ENCODE results near the gene SIGLEC10.
"Not testable (repeated sequence)": the region's sequence is repeated elsewhere in the genome, so short reads cannot be mapped to it uniquely, and the experiment has no call there.

The SIGLEC10 gene

GRCh38 chr19:51457351-51458013 lies 40.0 kb upstream of the SIGLEC10 start:
- Histone ChIP-seq H3K9me3 (ENCODE audit: control insufficient read depth in 2 of 2, low read length in 2 of 2) (no peaks in the 10 kb centered on the region), H3K4me1 (ENCODE audit: control insufficient read depth in 2 of 2, insufficient read depth in 2 of 2, low read length in 2 of 2) (peaks cover 0 to 1% of the 10 kb centered on the region in 2 donors), H3K27ac (ENCODE audit: low read depth in 2 of 2, low read length in 2 of 2) (peak overlapping the region; percentile 26 to 56), H3K4me3 (ENCODE audit: low read length in 2 of 2) (peak overlapping the region in 1 of 2 donors; percentile 46), H3K9ac (ENCODE audit: low read depth in 1 of 2, low read length in 2 of 2) (no peak overlapping the region), H3K36me3 (ENCODE audit: control insufficient read depth in 2 of 2, insufficient read depth in 2 of 2, low read length in 2 of 2) (no peaks in the 10 kb centered on the region), H3K27me3 (ENCODE audit: control insufficient read depth in 2 of 2, insufficient read depth in 2 of 2, low read length in 2 of 2) (peaks cover 2 to 4% of the 10 kb centered on the region in 2 donors)

GRCh38 chr19:51456541-51457290 lies 39.3 kb upstream of the SIGLEC10 start:
- Histone ChIP-seq H3K4me3 (ENCODE audit: low read length in 2 of 2) (no peak overlapping the region), H3K36me3 (ENCODE audit: control insufficient read depth in 2 of 2, insufficient read depth in 2 of 2, low read length in 2 of 2) (no peaks in the 10 kb centered on the region), H3K27ac (ENCODE audit: low read depth in 2 of 2, low read length in 2 of 2) (peak overlapping the region; percentile 47 to 56), H3K9ac (ENCODE audit: low read depth in 1 of 2, low read length in 2 of 2) (no peak overlapping the region), H3K9me3 (ENCODE audit: control insufficient read depth in 2 of 2, low read length in 2 of 2) (no peaks in the 10 kb centered on the region), H3K27me3 (ENCODE audit: control insufficient read depth in 2 of 2, insufficient read depth in 2 of 2, low read length in 2 of 2) (peaks cover 2 to 3% of the 10 kb centered on the region in 2 donors), H3K4me1 (ENCODE audit: control insufficient read depth in 2 of 2, insufficient read depth in 2 of 2, low read length in 2 of 2) (no peaks in the 10 kb centered on the region)

GRCh38 chr19:51450730-51451307 lies 33.4 kb upstream of the SIGLEC10 start:
- Histone ChIP-seq H3K27ac (ENCODE audit: low read depth in 2 of 2, low read length in 2 of 2) (no peak overlapping the region), H3K36me3 (ENCODE audit: control insufficient read depth in 2 of 2, insufficient read depth in 2 of 2, low read length in 2 of 2) (no peaks in the 10 kb centered on the region), H3K4me3 (ENCODE audit: low read length in 2 of 2) (no peak overlapping the region), H3K4me1 (ENCODE audit: control insufficient read depth in 2 of 2, insufficient read depth in 2 of 2, low read length in 2 of 2) (no peaks in the 10 kb centered on the region), H3K27me3 (ENCODE audit: control insufficient read depth in 2 of 2, insufficient read depth in 2 of 2, low read length in 2 of 2) (no peaks in the 10 kb centered on the region), H3K9ac (ENCODE audit: low read depth in 1 of 2, low read length in 2 of 2) (no peak overlapping the region), H3K9me3 (ENCODE audit: control insufficient read depth in 2 of 2, low read length in 2 of 2) (no peaks in the 10 kb centered on the region)

- Histone ChIP-seq H3K27me3 (ENCODE audit: control insufficient read depth in 2 of 2, insufficient read depth in 2 of 2, low read length in 2 of 2) (no peaks in the 10 kb centered on the region), H3K36me3 (ENCODE audit: control insufficient read depth in 2 of 2, insufficient read depth in 2 of 2, low read length in 2 of 2) (no peaks in the 10 kb centered on the region)
These were observed 31.1 kb upstream of the SIGLEC10 start for GRCh38 chr19:51448411-51449016.

GRCh38 chr19:51448011-51448410 lies 30.6 kb upstream of the SIGLEC10 start:
- Histone ChIP-seq H3K36me3 (ENCODE audit: control insufficient read depth in 2 of 2, insufficient read depth in 2 of 2, low read length in 2 of 2) (no peaks in the 10 kb centered on the region), H3K27me3 (ENCODE audit: control insufficient read depth in 2 of 2, insufficient read depth in 2 of 2, low read length in 2 of 2) (no peaks in the 10 kb centered on the region), H3K9ac (ENCODE audit: low read depth in 1 of 2, low read length in 2 of 2) (no peak overlapping the region), H3K4me1 (ENCODE audit: control insufficient read depth in 2 of 2, insufficient read depth in 2 of 2, low read length in 2 of 2) (no peaks in the 10 kb centered on the region), H3K27ac (ENCODE audit: low read depth in 2 of 2, low read length in 2 of 2) (no peak overlapping the region), H3K4me3 (ENCODE audit: low read length in 2 of 2) (no peak overlapping the region), H3K9me3 (ENCODE audit: control insufficient read depth in 2 of 2, low read length in 2 of 2) (no peaks in the 10 kb centered on the region)

More at GRCh38 chr19:51448411-51449016, 31.1 kb upstream of the SIGLEC10 start:
- no peak overlapping the region for H3K27ac ChIP-seq (ENCODE audit: low read depth in 2 of 2, low read length in 2 of 2)
- no peaks in the 10 kb centered on the region for H3K4me1 ChIP-seq (ENCODE audit: control insufficient read depth in 2 of 2, insufficient read depth in 2 of 2, low read length in 2 of 2)
- H3K9me3 ChIP-seq (ENCODE audit: control insufficient read depth in 2 of 2, low read length in 2 of 2): no peaks in the 10 kb centered on the region
- no peak overlapping the region for H3K4me3 ChIP-seq (ENCODE audit: low read length in 2 of 2)
- no peak overlapping the region for H3K9ac ChIP-seq (ENCODE audit: low read depth in 1 of 2, low read length in 2 of 2)

GRCh38 chr19:51447510-51447909 lies 30.1 kb upstream of the SIGLEC10 start:
- not testable (repeated sequence) for H3K27ac ChIP-seq (ENCODE audit: low read depth in 2 of 2, low read length in 2 of 2); H3K9me3 ChIP-seq (ENCODE audit: control insufficient read depth in 2 of 2, low read length in 2 of 2); H3K27me3 ChIP-seq (ENCODE audit: control insufficient read depth in 2 of 2, insufficient read depth in 2 of 2, low read length in 2 of 2); H3K36me3 ChIP-seq (ENCODE audit: control insufficient read depth in 2 of 2, insufficient read depth in 2 of 2, low read length in 2 of 2); H3K9ac ChIP-seq (ENCODE audit: low read depth in 1 of 2, low read length in 2 of 2); H3K4me1 ChIP-seq (ENCODE audit: control insufficient read depth in 2 of 2, insufficient read depth in 2 of 2, low read length in 2 of 2); H3K4me3 ChIP-seq (ENCODE audit: low read length in 2 of 2)

- Histone ChIP-seq H3K36me3 (ENCODE audit: control insufficient read depth in 2 of 2, insufficient read depth in 2 of 2, low read length in 2 of 2) (no peaks in the 10 kb centered on the region), H3K4me3 (ENCODE audit: low read length in 2 of 2) (peak overlapping the region; percentile 41 to 48), H3K4me1 (ENCODE audit: control insufficient read depth in 2 of 2, insufficient read depth in 2 of 2, low read length in 2 of 2) (peaks cover 0 to 4% of the 10 kb centered on the region in 2 donors), H3K27me3 (ENCODE audit: control insufficient read depth in 2 of 2, insufficient read depth in 2 of 2, low read length in 2 of 2) (peaks cover 0 to 5% of the 10 kb centered on the region in 2 donors), H3K9ac (ENCODE audit: low read depth in 1 of 2, low read length in 2 of 2) (no peak overlapping the region), H3K9me3 (ENCODE audit: control insufficient read depth in 2 of 2, low read length in 2 of 2) (no peaks in the 10 kb centered on the region), H3K27ac (ENCODE audit: low read depth in 2 of 2, low read length in 2 of 2) (no peak overlapping the region)
These were observed 24.3 kb upstream of the SIGLEC10 start for GRCh38 chr19:51441410-51442390.

- Histone ChIP-seq H3K9ac (ENCODE audit: low read depth in 1 of 2, low read length in 2 of 2) (no peak overlapping the region), H3K4me1 (ENCODE audit: control insufficient read depth in 2 of 2, insufficient read depth in 2 of 2, low read length in 2 of 2) (peaks cover 0 to 4% of the 10 kb centered on the region in 2 donors), H3K27me3 (ENCODE audit: control insufficient read depth in 2 of 2, insufficient read depth in 2 of 2, low read length in 2 of 2) (peaks cover 0 to 5% of the 10 kb centered on the region in 2 donors), H3K36me3 (ENCODE audit: control insufficient read depth in 2 of 2, insufficient read depth in 2 of 2, low read length in 2 of 2) (no peaks in the 10 kb centered on the region), H3K9me3 (ENCODE audit: control insufficient read depth in 2 of 2, low read length in 2 of 2) (no peaks in the 10 kb centered on the region), H3K27ac (ENCODE audit: low read depth in 2 of 2, low read length in 2 of 2) (no peak overlapping the region), H3K4me3 (ENCODE audit: low read length in 2 of 2) (peak overlapping the region; percentile 41 to 48)
These were observed 23.5 kb upstream of the SIGLEC10 start for GRCh38 chr19:51440846-51441409.

GRCh38 chr19:51440052-51440451 lies 22.6 kb upstream of the SIGLEC10 start:
- H3K36me3 ChIP-seq (ENCODE audit: control insufficient read depth in 2 of 2, insufficient read depth in 2 of 2, low read length in 2 of 2): no peaks in the 10 kb centered on the region
- no peaks in the 10 kb centered on the region for H3K9me3 ChIP-seq (ENCODE audit: control insufficient read depth in 2 of 2, low read length in 2 of 2)
- H3K9ac ChIP-seq (ENCODE audit: low read depth in 1 of 2, low read length in 2 of 2): no peak overlapping the region
- peaks cover 0 to 5% of the 10 kb centered on the region in 2 donors for H3K27me3 ChIP-seq (ENCODE audit: control insufficient read depth in 2 of 2, insufficient read depth in 2 of 2, low read length in 2 of 2)
- no peak overlapping the region for H3K4me3 ChIP-seq (ENCODE audit: low read length in 2 of 2)
- peaks cover 0 to 4% of the 10 kb centered on the region in 2 donors for H3K4me1 ChIP-seq (ENCODE audit: control insufficient read depth in 2 of 2, insufficient read depth in 2 of 2, low read length in 2 of 2)
- no peak overlapping the region for H3K27ac ChIP-seq (ENCODE audit: low read depth in 2 of 2, low read length in 2 of 2)
